ENCODE measurements around the gene POU2AF1. TPM values are rescaled to one million over a fixed set of nuclear protein-coding genes. Genes with fewer than 3 reads are reported as not detected.
A peak's percentile ranks its signal among the peaks of the same experiment; 100 is the strongest.

The POU2AF1 gene
- total and polyA plus RNA-seq, 2 of the 13 experiments (the other 11 are each of a cell fraction or from before 2014, with no cell fraction given): 1.9 to 3.6 TPM

DNA sequence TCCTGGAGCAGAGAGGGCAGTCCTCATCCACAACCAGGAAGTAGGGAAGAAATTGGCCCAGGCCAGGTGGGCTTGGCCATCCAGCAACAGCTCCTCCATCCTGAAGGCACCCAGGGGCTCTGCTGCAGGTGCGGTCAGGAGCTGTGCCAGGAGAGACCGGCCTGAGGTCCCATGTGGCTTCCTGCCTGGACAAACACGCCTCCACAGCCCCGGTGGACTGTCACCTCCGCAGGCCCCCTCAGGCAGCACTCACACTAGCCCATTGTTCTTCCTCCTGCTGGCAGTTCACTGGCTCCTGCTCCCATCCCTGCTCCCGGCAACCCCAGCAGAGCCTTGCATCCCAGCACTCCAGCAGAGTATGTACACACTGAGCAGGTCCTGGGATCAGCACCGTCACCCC is 16.0 kb upstream of the POU2AF1 start (continued):
- TF ChIP-seq, protein P1, sequence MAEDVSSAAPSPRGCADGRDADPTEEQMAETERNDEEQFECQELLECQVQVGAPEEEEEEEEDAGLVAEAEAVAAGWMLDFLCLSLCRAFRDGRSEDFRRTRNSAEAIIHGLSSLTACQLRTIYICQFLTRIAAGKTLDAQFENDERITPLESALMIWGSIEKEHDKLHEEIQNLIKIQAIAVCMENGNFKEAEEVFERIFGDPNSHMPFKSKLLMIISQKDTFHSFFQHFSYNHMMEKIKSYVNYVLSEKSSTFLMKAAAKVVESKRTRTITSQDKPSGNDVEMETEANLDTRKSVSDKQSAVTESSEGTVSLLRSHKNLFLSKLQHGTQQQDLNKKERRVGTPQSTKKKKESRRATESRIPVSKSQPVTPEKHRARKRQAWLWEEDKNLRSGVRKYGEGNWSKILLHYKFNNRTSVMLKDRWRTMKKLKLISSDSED (CRISPR knock-in tag; IDR thresholded peaks at IDR 0.05): no peak
- TF ChIP-seq ZBTB8A (CRISPR knock-in tag; IDR thresholded peaks at IDR 0.05; ENCODE audit: borderline replicate concordance, low read depth) (no peak), NCOA5 (CRISPR knock-in tag; IDR thresholded peaks at IDR 0.05) (no peak), ISL2 (CRISPR knock-in tag; IDR thresholded peaks at IDR 0.05) (peak; percentile 70), MED1 (CRISPR knock-in tag; IDR thresholded peaks at IDR 0.05) (peak; percentile 95), ZNF816 (CRISPR knock-in tag; IDR thresholded peaks at IDR 0.05; ENCODE audit: borderline replicate concordance) (no peak), EHMT2 (IDR thresholded peaks at IDR 0.05; ENCODE audit: borderline replicate concordance, low read depth, low read length) (no peak), ZNF44 (CRISPR knock-in tag; IDR thresholded peaks at IDR 0.05) (no peak), CHD2 (IDR thresholded peaks at IDR 0.05; ENCODE audit: low read depth, low read length) (no peak), ZNF772 (CRISPR knock-in tag; IDR thresholded peaks at IDR 0.05) (peak; percentile 84), KAT7 (CRISPR knock-in tag; IDR thresholded peaks at IDR 0.05; ENCODE audit: borderline replicate concordance) (no peak), SMAD1 (CRISPR knock-in tag; IDR thresholded peaks at IDR 0.05; ENCODE audit: borderline replicate concordance, low read depth) (no peak), HMGA1 (CRISPR knock-in tag; conservative IDR thresholded peaks at IDR 0.05) (no peak), ZNF850 (CRISPR knock-in tag; conservative IDR thresholded peaks at IDR 0.05) (no peak), PHF5A (CRISPR knock-in tag; IDR thresholded peaks at IDR 0.05; ENCODE audit: low read depth, unreplicated experiment) (peak; percentile 40), KAT8 (CRISPR knock-in tag; IDR thresholded peaks at IDR 0.05) (peak; percentile 68), JDP2 (CRISPR knock-in tag; IDR thresholded peaks at IDR 0.05; ENCODE audit: borderline replicate concordance) (no peak), ZBTB20 (CRISPR knock-in tag; IDR thresholded peaks at IDR 0.05; ENCODE audit: borderline replicate concordance, low read depth) (peak; percentile 69; the same call in 1 of the 2 replicates), ADNP (CRISPR knock-in tag; IDR thresholded peaks at IDR 0.05) (no peak), TGIF2 (CRISPR knock-in tag; IDR thresholded peaks at IDR 0.05) (peak; percentile 84; the same call in 1 of the 2 replicates), ZBTB7A (CRISPR knock-in tag; IDR thresholded peaks at IDR 0.05) (peak; percentile 76; the same call in 1 of the 2 replicates)
- TF ChIP-seq, protein P2, sequence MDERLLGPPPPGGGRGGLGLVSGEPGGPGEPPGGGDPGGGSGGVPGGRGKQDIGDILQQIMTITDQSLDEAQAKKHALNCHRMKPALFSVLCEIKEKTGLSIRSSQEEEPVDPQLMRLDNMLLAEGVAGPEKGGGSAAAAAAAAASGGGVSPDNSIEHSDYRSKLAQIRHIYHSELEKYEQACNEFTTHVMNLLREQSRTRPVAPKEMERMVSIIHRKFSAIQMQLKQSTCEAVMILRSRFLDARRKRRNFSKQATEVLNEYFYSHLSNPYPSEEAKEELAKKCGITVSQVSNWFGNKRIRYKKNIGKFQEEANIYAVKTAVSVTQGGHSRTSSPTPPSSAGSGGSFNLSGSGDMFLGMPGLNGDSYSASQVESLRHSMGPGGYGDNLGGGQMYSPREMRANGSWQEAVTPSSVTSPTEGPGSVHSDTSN (CRISPR knock-in tag; IDR thresholded peaks at IDR 0.05): no peak
- TF ChIP-seq, protein P3, sequence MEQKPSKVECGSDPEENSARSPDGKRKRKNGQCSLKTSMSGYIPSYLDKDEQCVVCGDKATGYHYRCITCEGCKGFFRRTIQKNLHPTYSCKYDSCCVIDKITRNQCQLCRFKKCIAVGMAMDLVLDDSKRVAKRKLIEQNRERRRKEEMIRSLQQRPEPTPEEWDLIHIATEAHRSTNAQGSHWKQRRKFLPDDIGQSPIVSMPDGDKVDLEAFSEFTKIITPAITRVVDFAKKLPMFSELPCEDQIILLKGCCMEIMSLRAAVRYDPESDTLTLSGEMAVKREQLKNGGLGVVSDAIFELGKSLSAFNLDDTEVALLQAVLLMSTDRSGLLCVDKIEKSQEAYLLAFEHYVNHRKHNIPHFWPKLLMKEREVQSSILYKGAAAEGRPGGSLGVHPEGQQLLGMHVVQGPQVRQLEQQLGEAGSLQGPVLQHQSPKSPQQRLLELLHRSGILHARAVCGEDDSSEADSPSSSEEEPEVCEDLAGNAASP (CRISPR knock-in tag; IDR thresholded peaks at IDR 0.05; ENCODE audit: borderline replicate concordance): peak; percentile 62; the same call in 1 of the 2 replicates
- TF ChIP-seq, protein P4, sequence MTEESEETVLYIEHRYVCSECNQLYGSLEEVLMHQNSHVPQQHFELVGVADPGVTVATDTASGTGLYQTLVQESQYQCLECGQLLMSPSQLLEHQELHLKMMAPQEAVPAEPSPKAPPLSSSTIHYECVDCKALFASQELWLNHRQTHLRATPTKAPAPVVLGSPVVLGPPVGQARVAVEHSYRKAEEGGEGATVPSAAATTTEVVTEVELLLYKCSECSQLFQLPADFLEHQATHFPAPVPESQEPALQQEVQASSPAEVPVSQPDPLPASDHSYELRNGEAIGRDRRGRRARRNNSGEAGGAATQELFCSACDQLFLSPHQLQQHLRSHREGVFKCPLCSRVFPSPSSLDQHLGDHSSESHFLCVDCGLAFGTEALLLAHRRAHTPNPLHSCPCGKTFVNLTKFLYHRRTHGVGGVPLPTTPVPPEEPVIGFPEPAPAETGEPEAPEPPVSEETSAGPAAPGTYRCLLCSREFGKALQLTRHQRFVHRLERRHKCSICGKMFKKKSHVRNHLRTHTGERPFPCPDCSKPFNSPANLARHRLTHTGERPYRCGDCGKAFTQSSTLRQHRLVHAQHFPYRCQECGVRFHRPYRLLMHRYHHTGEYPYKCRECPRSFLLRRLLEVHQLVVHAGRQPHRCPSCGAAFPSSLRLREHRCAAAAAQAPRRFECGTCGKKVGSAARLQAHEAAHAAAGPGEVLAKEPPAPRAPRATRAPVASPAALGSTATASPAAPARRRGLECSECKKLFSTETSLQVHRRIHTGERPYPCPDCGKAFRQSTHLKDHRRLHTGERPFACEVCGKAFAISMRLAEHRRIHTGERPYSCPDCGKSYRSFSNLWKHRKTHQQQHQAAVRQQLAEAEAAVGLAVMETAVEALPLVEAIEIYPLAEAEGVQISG (CRISPR knock-in tag; IDR thresholded peaks at IDR 0.05): peak; percentile 81
- TF ChIP-seq, protein P5, sequence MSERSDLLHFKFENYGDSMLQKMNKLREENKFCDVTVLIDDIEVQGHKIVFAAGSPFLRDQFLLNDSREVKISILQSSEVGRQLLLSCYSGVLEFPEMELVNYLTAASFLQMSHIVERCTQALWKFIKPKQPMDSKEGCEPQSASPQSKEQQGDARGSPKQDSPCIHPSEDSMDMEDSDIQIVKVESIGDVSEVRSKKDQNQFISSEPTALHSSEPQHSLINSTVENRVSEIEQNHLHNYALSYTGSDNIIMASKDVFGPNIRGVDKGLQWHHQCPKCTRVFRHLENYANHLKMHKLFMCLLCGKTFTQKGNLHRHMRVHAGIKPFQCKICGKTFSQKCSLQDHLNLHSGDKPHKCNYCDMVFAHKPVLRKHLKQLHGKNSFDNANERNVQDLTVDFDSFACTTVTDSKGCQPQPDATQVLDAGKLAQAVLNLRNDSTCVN (CRISPR knock-in tag; IDR thresholded peaks at IDR 0.05; ENCODE audit: borderline replicate concordance): no peak
